ENCODE measurements around the gene HDLBP. TPM values are rescaled to one million over a fixed set of nuclear protein-coding genes. Genes with fewer than 3 reads are reported as not detected.
A peak's percentile ranks its signal among the peaks of the same experiment; 100 is the strongest.

HDLBP gene, protein sequence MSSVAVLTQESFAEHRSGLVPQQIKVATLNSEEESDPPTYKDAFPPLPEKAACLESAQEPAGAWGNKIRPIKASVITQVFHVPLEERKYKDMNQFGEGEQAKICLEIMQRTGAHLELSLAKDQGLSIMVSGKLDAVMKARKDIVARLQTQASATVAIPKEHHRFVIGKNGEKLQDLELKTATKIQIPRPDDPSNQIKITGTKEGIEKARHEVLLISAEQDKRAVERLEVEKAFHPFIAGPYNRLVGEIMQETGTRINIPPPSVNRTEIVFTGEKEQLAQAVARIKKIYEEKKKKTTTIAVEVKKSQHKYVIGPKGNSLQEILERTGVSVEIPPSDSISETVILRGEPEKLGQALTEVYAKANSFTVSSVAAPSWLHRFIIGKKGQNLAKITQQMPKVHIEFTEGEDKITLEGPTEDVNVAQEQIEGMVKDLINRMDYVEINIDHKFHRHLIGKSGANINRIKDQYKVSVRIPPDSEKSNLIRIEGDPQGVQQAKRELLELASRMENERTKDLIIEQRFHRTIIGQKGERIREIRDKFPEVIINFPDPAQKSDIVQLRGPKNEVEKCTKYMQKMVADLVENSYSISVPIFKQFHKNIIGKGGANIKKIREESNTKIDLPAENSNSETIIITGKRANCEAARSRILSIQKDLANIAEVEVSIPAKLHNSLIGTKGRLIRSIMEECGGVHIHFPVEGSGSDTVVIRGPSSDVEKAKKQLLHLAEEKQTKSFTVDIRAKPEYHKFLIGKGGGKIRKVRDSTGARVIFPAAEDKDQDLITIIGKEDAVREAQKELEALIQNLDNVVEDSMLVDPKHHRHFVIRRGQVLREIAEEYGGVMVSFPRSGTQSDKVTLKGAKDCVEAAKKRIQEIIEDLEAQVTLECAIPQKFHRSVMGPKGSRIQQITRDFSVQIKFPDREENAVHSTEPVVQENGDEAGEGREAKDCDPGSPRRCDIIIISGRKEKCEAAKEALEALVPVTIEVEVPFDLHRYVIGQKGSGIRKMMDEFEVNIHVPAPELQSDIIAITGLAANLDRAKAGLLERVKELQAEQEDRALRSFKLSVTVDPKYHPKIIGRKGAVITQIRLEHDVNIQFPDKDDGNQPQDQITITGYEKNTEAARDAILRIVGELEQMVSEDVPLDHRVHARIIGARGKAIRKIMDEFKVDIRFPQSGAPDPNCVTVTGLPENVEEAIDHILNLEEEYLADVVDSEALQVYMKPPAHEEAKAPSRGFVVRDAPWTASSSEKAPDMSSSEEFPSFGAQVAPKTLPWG (N-terminal part only)
- total RNA-seq (2021) (510 and 581 TPM in 2 replicates), Bru-seq, nascent RNA (percentile 89 among the genes with signal in this experiment), BruChase-seq, experiment 1, labeled RNA remaining after a 2-hour chase (percentile 91 among the genes with signal in this experiment), BruChase-seq, experiment 2, labeled RNA remaining after a 6-hour chase (percentile 95 among the genes with signal in this experiment)
- long read RNA-seq, full-length matches to known transcripts, result 420 of 627 reads
- long read RNA-seq, partial matches to known transcripts, result 108 of 627 reads
- long read RNA-seq, other reads (novel, unspliced or antisense), result 99 of 627 reads

DNA sequence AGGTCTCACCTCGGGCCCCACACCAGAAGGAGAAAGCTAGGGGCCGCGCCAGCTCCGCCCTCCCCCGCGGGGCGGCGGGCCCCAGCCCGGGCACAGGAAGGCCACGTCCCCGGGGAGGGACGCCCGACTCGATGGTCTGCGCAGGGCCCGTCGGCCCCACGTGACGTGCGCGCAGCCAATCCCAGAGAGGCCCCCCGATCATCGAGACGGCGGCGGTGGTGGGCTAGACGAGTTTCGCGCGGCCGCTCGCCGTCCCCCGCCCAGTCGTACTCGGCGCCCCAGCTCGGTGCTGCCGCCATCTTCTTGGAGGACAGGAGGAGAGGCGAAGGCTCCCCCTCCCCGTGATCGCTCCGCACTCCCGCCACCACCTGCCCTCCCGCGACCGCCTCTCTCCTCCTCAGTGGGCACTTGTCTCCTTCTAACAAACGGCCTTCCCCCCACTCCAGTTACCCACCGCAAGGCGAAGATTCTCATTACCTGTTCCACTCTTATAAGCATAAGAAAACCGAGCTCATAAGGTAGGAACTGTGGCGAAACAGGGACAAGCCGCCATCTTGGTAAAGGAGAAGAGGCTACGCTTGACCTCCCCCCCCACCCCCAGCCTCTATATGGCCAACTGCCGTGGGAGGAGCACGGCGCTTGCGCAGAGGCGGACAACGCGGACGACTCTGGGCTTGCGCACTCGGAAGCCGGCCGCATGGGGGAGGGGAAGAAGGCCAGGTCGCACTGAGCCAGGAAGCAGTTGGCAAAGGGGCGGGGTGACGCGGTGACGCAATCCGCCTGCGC lies at the start of gene HDLBP:
TSS of gene HDLBP (minus strand) at position 580 of the 786 bp plus-strand sequence. CDS start 48,803 bp downstream, outside the sequence.
- intact Hi-C loops (cut with micrococcal nuclease; ENCODE audit: unreplicated experiment), result loop anchor here (2.0 kb wide), 1 partner anchor 40 kb away; no protein-coding TSS in a partner anchor
- H3K27me3 ChIP-seq (replicated peaks; ENCODE audit: insufficient read depth, low read depth, low read length, poor library complexity), result no peaks in the 10 kb centered on the region
- CTCF ChIA-PET, result interaction anchor here (0.5 kb wide), 1 partner anchor 563 kb away, joined by 12 read pairs; no protein-coding TSS in a partner anchor
- no TSS peak for BruUV-seq (replicated peaks)
- H3K36me3 ChIP-seq (ENCODE audit: insufficient read depth, low read length, poor library complexity, severe bottlenecking), result peaks cover 3% of the 10 kb centered on the region
- peak; percentile 99 for DNase-seq (ENCODE audit: low spot score)
- H3K4me1 ChIP-seq (ENCODE audit: insufficient read depth, low read length, poor library complexity, severe bottlenecking), result peaks cover 40% of the 10 kb centered on the region
- H3K4me3 ChIP-seq (ENCODE audit: low read depth, low read length, poor library complexity, severe bottlenecking), result peak within 1 kb of the TSS; percentile 71
- no peaks in the 10 kb centered on the region for H3K9me3 ChIP-seq (ENCODE audit: low read depth, low read length, poor library complexity, severe bottlenecking)
- POLR2A ChIA-PET (ENCODE audit: low non-redundant PET), result no interaction called here
- TF ChIP-seq, protein P1, sequence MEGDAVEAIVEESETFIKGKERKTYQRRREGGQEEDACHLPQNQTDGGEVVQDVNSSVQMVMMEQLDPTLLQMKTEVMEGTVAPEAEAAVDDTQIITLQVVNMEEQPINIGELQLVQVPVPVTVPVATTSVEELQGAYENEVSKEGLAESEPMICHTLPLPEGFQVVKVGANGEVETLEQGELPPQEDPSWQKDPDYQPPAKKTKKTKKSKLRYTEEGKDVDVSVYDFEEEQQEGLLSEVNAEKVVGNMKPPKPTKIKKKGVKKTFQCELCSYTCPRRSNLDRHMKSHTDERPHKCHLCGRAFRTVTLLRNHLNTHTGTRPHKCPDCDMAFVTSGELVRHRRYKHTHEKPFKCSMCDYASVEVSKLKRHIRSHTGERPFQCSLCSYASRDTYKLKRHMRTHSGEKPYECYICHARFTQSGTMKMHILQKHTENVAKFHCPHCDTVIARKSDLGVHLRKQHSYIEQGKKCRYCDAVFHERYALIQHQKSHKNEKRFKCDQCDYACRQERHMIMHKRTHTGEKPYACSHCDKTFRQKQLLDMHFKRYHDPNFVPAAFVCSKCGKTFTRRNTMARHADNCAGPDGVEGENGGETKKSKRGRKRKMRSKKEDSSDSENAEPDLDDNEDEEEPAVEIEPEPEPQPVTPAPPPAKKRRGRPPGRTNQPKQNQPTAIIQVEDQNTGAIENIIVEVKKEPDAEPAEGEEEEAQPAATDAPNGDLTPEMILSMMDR (conservative IDR thresholded peaks at IDR 0.05; ENCODE audit: low read depth, low read length), result peak; percentile 80
- no peak for TF ChIP-seq EZH2 (IDR thresholded peaks at IDR 0.05; ENCODE audit: borderline replicate concordance, low read depth, low read length, poor library complexity, severe bottlenecking)
- H3K27ac ChIP-seq (ENCODE audit: low read depth, low read length, poor library complexity, severe bottlenecking), result peak within 1 kb of the TSS; percentile 99

DNA sequence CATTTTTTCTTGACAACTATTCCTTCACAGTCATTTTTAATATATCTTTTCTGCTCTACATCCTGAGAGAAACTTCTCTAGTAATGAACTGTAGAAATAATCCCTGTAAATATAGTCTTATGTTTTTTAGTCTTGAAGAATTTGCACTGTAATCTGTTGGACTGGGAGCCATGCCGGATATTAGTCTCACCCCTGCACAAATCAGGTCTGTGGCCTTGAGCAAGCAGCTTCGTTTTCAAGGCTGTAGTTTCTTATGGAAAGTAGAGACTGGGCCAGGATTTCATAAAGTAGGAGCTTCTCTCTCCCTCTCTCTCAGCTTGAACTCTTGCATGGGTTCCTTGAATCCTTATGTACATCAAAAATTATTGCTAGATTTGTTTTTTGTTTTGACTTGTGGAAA lies 49.3 kb upstream of the HDLBP start:
- ChIA-PET CTCF (no interaction called here), POLR2A (ENCODE audit: low non-redundant PET) (no interaction called here)
- BruUV-seq (replicated peaks), result no TSS peak
- Histone ChIP-seq H3K9me3 (ENCODE audit: low read depth, low read length, poor library complexity, severe bottlenecking) (no peaks in the 10 kb centered on the region), H3K27ac (ENCODE audit: low read depth, low read length, poor library complexity, severe bottlenecking) (no peak overlapping the region), H3K36me3 (ENCODE audit: insufficient read depth, low read length, poor library complexity, severe bottlenecking) (no peaks in the 10 kb centered on the region), H3K4me3 (ENCODE audit: low read depth, low read length, poor library complexity, severe bottlenecking) (no peak overlapping the region), H3K27me3 (replicated peaks; ENCODE audit: insufficient read depth, low read depth, low read length, poor library complexity) (no peaks in the 10 kb centered on the region), H3K4me1 (ENCODE audit: insufficient read depth, low read length, poor library complexity, severe bottlenecking) (no peaks in the 10 kb centered on the region)
- DNase-seq (ENCODE audit: low spot score), result no peak
- intact Hi-C loops (cut with micrococcal nuclease; ENCODE audit: unreplicated experiment), result no loop called here
- TF ChIP-seq, protein P1 (conservative IDR thresholded peaks at IDR 0.05; ENCODE audit: low read depth, low read length), result no peak
- TF ChIP-seq EZH2 (IDR thresholded peaks at IDR 0.05; ENCODE audit: borderline replicate concordance, low read depth, low read length, poor library complexity, severe bottlenecking), result no peak
